Trophoblast cell (in vitro differentiated cells and primary cell): ENCODE data around the gene ONECUT1.

ENCODE experiments used
- DNase-seq, 2 donors: peaks; one replicate each; pipeline ENCODE4 v3.0.0-alpha.2; 2016
- H2AFZ ChIP-seq: 2 replicates; pipeline ENCODE4 v1.6.1; 2013; ENCODE audit warnings: low read length, moderate library complexity, mild to moderate bottlenecking; ENCODE audit not compliant: insufficient read depth, poor library complexity
- H2AK5ac ChIP-seq: 2 replicates; pipeline ENCODE4 v1.6.1; 2013; ENCODE audit warnings: mild to moderate bottlenecking, low read length
- H2BK120ac ChIP-seq: 2 replicates; pipeline ENCODE4 v1.6.1; 2013; ENCODE audit warnings: low read length, mild to moderate bottlenecking, moderate library complexity; ENCODE audit not compliant: insufficient read depth, poor library complexity
- H2BK12ac ChIP-seq: 2 replicates; pipeline ENCODE4 v1.6.1; 2013; ENCODE audit warnings: mild to moderate bottlenecking, low read length, moderate library complexity
- H2BK5ac ChIP-seq: 2 replicates; pipeline ENCODE4 v1.6.1; 2013; ENCODE audit warnings: low read length, low read depth, moderate library complexity, mild to moderate bottlenecking; ENCODE audit not compliant: poor library complexity
- H3K14ac ChIP-seq: 2 replicates; pipeline ENCODE4 v1.6.1; 2013; ENCODE audit warnings: mild to moderate bottlenecking, low read length
- H3K18ac ChIP-seq: 2 replicates; pipeline ENCODE4 v1.6.1; 2013; ENCODE audit warnings: mild to moderate bottlenecking, low read length
- H3K23ac ChIP-seq: 2 replicates; pipeline ENCODE4 v1.6.1; 2013; ENCODE audit warnings: low read length
- H3K27ac ChIP-seq: 2 replicates; pipeline ENCODE4 v1.5.1; 2013; ENCODE audit warnings: low read depth, mild to moderate bottlenecking, inconsistent platforms, low read length, moderate library complexity
- H3K27me3 ChIP-seq: 2 replicates; pipeline ENCODE4 v1.6.1; 2013; ENCODE audit warnings: inconsistent platforms, mild to moderate bottlenecking, low read length, moderate library complexity; ENCODE audit not compliant: insufficient read depth
- H3K36me3 ChIP-seq, 2 experiments: 1 replicate in 1 of 2; 2 replicates in 1 of 2; pipeline ENCODE4 v1.6.1; 2013; ENCODE audit warnings: low read length in 2 of 2, mild to moderate bottlenecking in 2 of 2, moderate library complexity in 1 of 2; ENCODE audit not compliant: insufficient read depth in 2 of 2, control insufficient read depth in 1 of 2
- H3K4ac ChIP-seq: 2 replicates; pipeline ENCODE4 v1.6.1; 2013; ENCODE audit warnings: low read depth, mild to moderate bottlenecking, low read length, moderate library complexity
- H3K4me1 ChIP-seq, 2 experiments: 1 replicate in 1 of 2; 2 replicates in 1 of 2; pipeline ENCODE4 v1.6.1; 2013; ENCODE audit warnings: low read length in 2 of 2, mild to moderate bottlenecking in 2 of 2, moderate library complexity in 1 of 2; ENCODE audit not compliant: insufficient read depth in 2 of 2, control insufficient read depth in 1 of 2
- H3K4me2 ChIP-seq: 2 replicates; pipeline ENCODE4 v1.6.1; 2013; ENCODE audit warnings: inconsistent platforms, mild to moderate bottlenecking, low read length, moderate library complexity
- H3K4me3 ChIP-seq: 2 replicates; pipeline ENCODE4 v1.5.1; 2013; ENCODE audit warnings: mild to moderate bottlenecking, low read depth, low read length, inconsistent platforms
- H3K79me1 ChIP-seq: one replicate; pipeline ENCODE4 v1.6.1; 2013; ENCODE audit warnings: low read length
- H3K79me2 ChIP-seq: 2 replicates; pipeline ENCODE4 v1.6.1; 2013; ENCODE audit warnings: low read length, mild to moderate bottlenecking; ENCODE audit not compliant: control insufficient read depth, insufficient read depth, poor library complexity
- H3K9ac ChIP-seq: 2 replicates; pipeline ENCODE4 v1.6.1; 2013; ENCODE audit warnings: mild to moderate bottlenecking, low read length
- H3K9me3 ChIP-seq: 2 replicates; pipeline ENCODE4 v1.6.1; 2013; ENCODE audit warnings: low read depth, mild to moderate bottlenecking, control low read depth, inconsistent platforms, low read length; ENCODE audit not compliant: insufficient read depth
- H4K12ac ChIP-seq: 2 replicates; pipeline ENCODE4 v1.6.1; 2013; ENCODE audit warnings: low read depth, mild to moderate bottlenecking, low read length, moderate library complexity
- H4K8ac ChIP-seq: 2 replicates; pipeline ENCODE4 v1.6.1; 2013; ENCODE audit warnings: low read depth, mild to moderate bottlenecking, low read length, moderate library complexity
- H4K91ac ChIP-seq: one replicate; pipeline ENCODE4 v1.6.1; 2013; ENCODE audit warnings: low read depth, mild to moderate bottlenecking, low read length, moderate library complexity
- WGBS: extraction: QIAGEN DNeasy Blood & Tissue Kit; methylation state at CpG from one replicate; pipeline ENCODE4 v1.1.7; 2013; ENCODE audit warnings: missing lambda C conversion rate; ENCODE audit not compliant: insufficient read length, insufficient coverage; ENCODE audit errors: extremely low coverage; 5-methylcytosine and 5-hydroxymethylcytosine counted together

The ONECUT1 gene

DNA sequence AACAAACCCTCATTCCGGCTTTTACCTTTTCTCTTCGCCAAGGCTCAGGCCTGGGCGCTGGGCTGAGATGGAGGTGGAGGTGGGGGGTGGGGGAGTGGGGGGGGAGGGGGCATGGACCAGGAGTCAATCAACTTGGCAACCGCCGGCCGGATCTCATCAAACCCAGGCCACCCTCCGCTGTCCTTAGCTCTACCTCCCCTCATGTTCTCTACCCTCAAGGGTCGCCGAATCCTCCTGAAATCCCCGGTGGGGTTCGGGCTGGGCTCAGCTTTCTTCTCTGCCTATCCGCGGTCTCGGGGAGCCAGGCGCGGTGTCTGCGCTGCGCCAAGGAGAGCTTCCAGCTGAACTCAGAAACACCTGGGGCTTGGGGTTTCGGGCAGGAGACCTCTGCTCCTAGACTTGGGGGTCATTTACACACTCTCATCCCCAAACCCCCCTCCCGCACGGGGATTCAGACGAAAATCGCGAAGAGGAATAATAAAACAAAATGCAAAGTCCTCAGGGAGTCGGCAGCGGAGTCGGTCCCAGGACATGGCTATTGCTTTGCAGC lies 2.5 kb downstream of the ONECUT1 start:
- Histone ChIP-seq H2AK5ac (no peak overlapping the region), H3K79me1 (peaks cover 2% of the 10 kb centered on the region), H4K12ac (no peak overlapping the region), H3K14ac (no peak overlapping the region), H3K9me3 (peaks cover 18% of the 10 kb centered on the region), H3K27me3 (peaks cover 79% of the 10 kb centered on the region), H3K27ac (no peak overlapping the region), H2BK120ac (no peak overlapping the region), H3K36me3 (no peaks in the 10 kb centered on the region), H2BK12ac (no peak overlapping the region), H3K9ac (no peak overlapping the region), H3K4me2 (no peak overlapping the region), H4K8ac (no peak overlapping the region), H2BK5ac (no peak overlapping the region), H3K18ac (no peak overlapping the region), H3K4ac (no peak overlapping the region), H2AFZ (no peak overlapping the region), H3K4me1 (peaks cover 8 to 22% of the 10 kb centered on the region in 2 experiments), H3K4me3 (no peak overlapping the region), H3K23ac (no peak overlapping the region), H3K79me2 (no peaks in the 10 kb centered on the region), H4K91ac (no peak overlapping the region)
- WGBS = no CpG with 5 or more reads among the region's 27 CpGs
- DNase-seq = no peak

DNA sequence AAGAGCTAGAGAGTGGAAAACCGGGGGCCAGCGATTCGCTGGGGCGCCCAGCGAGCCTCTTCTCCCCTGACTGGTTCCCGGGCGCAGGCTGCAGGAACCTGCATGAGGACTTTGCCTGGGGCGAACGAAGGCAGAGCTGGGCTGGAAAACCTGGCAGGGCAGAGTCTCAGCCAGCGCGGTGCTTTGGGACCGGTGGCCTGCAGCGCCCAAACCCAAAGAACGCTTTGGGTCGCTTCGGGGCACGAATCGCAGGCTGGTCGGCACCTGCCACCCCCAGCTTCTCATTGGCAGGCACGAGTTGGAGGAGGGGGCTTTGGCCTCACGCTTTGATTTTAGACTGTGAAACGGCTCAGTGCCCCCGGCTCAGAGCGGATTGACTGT lies 3.0 kb downstream of the ONECUT1 start:
- Histone ChIP-seq H3K9me3 (peaks cover 18% of the 10 kb centered on the region), H3K36me3 (no peaks in the 10 kb centered on the region), H3K27ac (no peak overlapping the region), H2BK5ac (no peak overlapping the region), H4K8ac (no peak overlapping the region), H3K79me2 (no peaks in the 10 kb centered on the region), H3K4ac (no peak overlapping the region), H2BK12ac (no peak overlapping the region), H4K12ac (no peak overlapping the region), H4K91ac (no peak overlapping the region), H2BK120ac (no peak overlapping the region), H2AFZ (no peak overlapping the region), H3K4me3 (no peak overlapping the region), H3K27me3 (peaks cover 79% of the 10 kb centered on the region), H3K79me1 (peaks cover 2% of the 10 kb centered on the region), H3K9ac (no peak overlapping the region), H3K4me2 (peak overlapping the region; percentile 21), H3K18ac (no peak overlapping the region), H3K4me1 (peaks cover 8 to 22% of the 10 kb centered on the region in 2 experiments), H3K23ac (no peak overlapping the region), H3K14ac (no peak overlapping the region), H2AK5ac (no peak overlapping the region)
- no CpG with 5 or more reads among the region's 24 CpGs for WGBS
- DNase-seq = peak in 1 of 2 donors; percentile 18

DNA sequence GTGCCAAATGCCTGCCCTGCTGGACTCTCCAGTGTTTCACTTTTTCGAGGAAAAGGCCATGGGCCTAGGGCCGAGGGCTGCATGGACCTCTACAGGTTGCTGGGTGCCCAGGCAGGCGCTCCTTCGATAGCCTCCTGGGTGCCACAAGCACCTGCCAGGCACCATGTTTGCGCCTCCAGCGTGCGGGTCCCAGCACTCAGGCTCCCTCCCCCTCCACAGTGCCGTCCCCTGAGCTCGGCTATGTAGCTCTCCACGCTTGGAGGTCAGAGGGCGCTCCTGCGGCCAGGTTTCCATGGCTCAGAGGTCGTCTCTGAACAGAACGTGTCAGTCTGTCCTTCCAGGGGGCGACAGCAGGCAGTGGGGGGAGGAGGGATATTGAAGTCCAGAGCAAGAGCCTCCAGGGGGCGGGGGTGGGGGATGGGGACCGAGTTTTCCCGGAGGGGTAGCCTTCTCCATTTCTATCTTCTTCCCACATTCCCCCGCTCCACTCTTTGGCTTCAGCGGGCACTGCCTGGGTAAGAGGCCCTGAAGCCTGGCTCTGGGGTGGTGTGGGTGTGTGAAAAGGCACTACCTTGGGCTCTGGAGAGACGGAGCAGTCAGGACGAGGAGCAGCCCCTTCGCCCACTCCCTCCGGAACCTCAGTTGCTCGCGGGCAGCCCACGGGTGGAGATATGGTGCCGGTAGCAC lies 3.6 kb downstream of the ONECUT1 start:
- Histone ChIP-seq H2AFZ (no peak overlapping the region), H3K9me3 (peaks cover 18% of the 10 kb centered on the region), H2BK12ac (no peak overlapping the region), H3K36me3 (no peaks in the 10 kb centered on the region), H3K27ac (no peak overlapping the region), H3K79me1 (peaks cover 2% of the 10 kb centered on the region), H3K4me3 (no peak overlapping the region), H3K4ac (no peak overlapping the region), H2BK5ac (no peak overlapping the region), H3K4me2 (peak overlapping the region; percentile 21), H3K4me1 (peaks cover 8 to 22% of the 10 kb centered on the region in 2 experiments), H3K27me3 (peaks cover 75% of the 10 kb centered on the region), H3K14ac (no peak overlapping the region), H4K91ac (no peak overlapping the region), H4K12ac (no peak overlapping the region), H3K9ac (no peak overlapping the region), H4K8ac (no peak overlapping the region), H3K23ac (peak overlapping the region; percentile 4), H3K79me2 (no peaks in the 10 kb centered on the region), H3K18ac (no peak overlapping the region), H2AK5ac (no peak overlapping the region), H2BK120ac (no peak overlapping the region)
- WGBS = no CpG with 5 or more reads among the region's 28 CpGs
- DNase-seq = no peak

DNA sequence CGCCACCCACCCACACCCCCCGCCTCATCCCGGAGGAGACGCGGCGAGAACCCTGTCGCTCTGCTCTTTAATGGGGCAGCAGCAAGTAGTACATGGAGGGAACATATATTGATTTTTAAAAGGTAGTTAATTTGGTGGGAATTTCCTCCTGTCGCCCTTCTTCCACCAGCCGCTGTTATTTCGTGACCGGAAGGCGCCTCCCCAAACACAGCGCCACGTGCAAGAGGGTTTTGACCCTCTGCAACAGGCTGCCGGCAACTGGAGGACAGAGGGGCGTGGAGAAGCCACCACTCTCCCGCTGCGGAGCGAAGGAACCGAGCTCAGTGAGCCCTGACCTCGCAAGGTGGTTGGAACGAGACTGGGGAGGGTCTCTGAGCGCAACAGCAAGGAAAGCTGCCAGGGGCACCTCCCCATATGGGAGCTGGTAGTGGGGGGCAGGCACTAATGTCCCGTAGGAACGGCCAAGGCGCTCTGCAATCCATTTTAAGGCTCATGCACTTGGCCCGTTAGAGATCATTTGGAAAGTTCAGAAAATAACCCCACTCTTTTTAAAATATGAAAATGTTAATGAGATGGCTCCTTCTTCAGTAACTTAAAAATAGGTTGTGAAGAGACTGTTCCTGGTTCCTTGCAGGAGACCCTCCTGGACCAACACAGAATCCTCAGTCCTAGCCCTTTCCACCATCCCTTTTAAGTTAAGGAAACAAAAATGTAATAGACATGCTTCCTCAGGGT lies 4.3 kb downstream of the ONECUT1 start:
- Histone ChIP-seq H3K4ac (no peak overlapping the region), H3K23ac (no peak overlapping the region), H3K9ac (no peak overlapping the region), H2BK12ac (no peak overlapping the region), H3K79me1 (peaks cover 2% of the 10 kb centered on the region), H2BK120ac (no peak overlapping the region), H2AFZ (no peak overlapping the region), H3K27me3 (peaks cover 72% of the 10 kb centered on the region), H2AK5ac (no peak overlapping the region), H3K36me3 (no peaks in the 10 kb centered on the region), H4K12ac (no peak overlapping the region), H3K4me1 (peaks cover 8 to 19% of the 10 kb centered on the region in 2 experiments), H3K18ac (no peak overlapping the region), H4K8ac (no peak overlapping the region), H3K79me2 (no peaks in the 10 kb centered on the region), H3K4me3 (no peak overlapping the region), H3K14ac (no peak overlapping the region), H3K4me2 (no peak overlapping the region), H3K27ac (no peak overlapping the region), H4K91ac (no peak overlapping the region), H2BK5ac (no peak overlapping the region), H3K9me3 (peaks cover 17% of the 10 kb centered on the region)
- WGBS = no CpG with 5 or more reads among the region's 27 CpGs
- DNase-seq = no peak
